Measurements from ENCODE around the gene SP140L.

GRCh38 chr2:230418341-230419016 is 91.5 kb downstream of the SP140L start:
- no peak for TF ChIP-seq CTCF (IDR thresholded peaks at IDR 0.05; ENCODE audit: low read depth, low read length, poor library complexity, severe bottlenecking)
- no peak for TF ChIP-seq EZH2phosphoT487 (IDR thresholded peaks at IDR 0.05; ENCODE audit: borderline replicate concordance, low read length)
